HepG2 (cell line): ENCODE results near the gene NCS1. TPM values are rescaled to one million over a fixed set of nuclear protein-coding genes. Genes with fewer than 3 reads are reported as not detected.
"Not testable (repeated sequence)": the region's sequence is repeated elsewhere in the genome, so short reads cannot be mapped to it uniquely, and the experiment has no call there.

ENCODE experiments used
- ATAC-seq: fragments of 200-7000 bp; cut with Tn5 transposase; 3 replicates; pipeline ENCODE4 v1.9.1; 2020; ENCODE audit warnings: mild to moderate bottlenecking, moderate library complexity
- BruUV-seq: library from RNA; stranded (reverse); fragments of 400-500 nt; replicated peaks from 2 replicates; lab custom pipeline; 2021; lab: Mats Ljungman, UMichigan
- CTCF ChIA-PET: fragments of 300-600 bp; formaldehyde crosslinking; extraction: SDS; loops from one replicate; lab custom pipeline; 2021; ENCODE audit warnings: low total read pairs, inconsistent platforms, low intra/inter-chr PET ratio; lab: Yijun Ruan, JAX
- POLR2A ChIA-PET: fragments of 350-600 bp; sonication (Branson Sonifier 250); formaldehyde crosslinking; loops from one replicate; lab custom pipeline; 2020; ENCODE audit warnings: antibody characterized with exemption, inconsistent platforms; lab: Yijun Ruan, JAX
- DNase-seq: peaks from one replicate; pipeline ENCODE4 v3.0.0-alpha.2; 2015; ENCODE audit warnings: low spot score
- FAIRE-seq: peaks from 3 replicates; lab custom pipeline; 2011; peaks lifted over from hg19 to GRCh38; lab: Jason Lieb, UNC
- H2AFZ ChIP-seq: one replicate; pipeline ENCODE4 v1.6.1; 2011; ENCODE audit warnings: low read length, inconsistent platforms
- H3K27ac ChIP-seq: fragments of 300-600 bp; 3 replicates; pipeline ENCODE4 v1.8.0; 2011; ENCODE audit warnings: mixed run types, mild to moderate bottlenecking, mixed read lengths, low read length, inconsistent platforms; ENCODE audit not compliant: insufficient read depth; ENCODE audit errors: extremely low read length
- H3K27me3 ChIP-seq, 2 experiments: fragments of 200-600 bp in 1 of 2; 2 replicates in 1 of 2; 3 replicates in 1 of 2; pipeline versions ENCODE4 v1.6.0 to v1.8.0; 2011; ENCODE audit warnings: low read length in 2 of 2, mild to moderate bottlenecking in 2 of 2, moderate library complexity in 2 of 2, inconsistent platforms in 1 of 2; ENCODE audit not compliant: insufficient read depth in 2 of 2, control insufficient read depth in 1 of 2
- H3K36me3 ChIP-seq, 2 experiments: fragments of 200-600 bp in 1 of 2; replicated peaks in 1 of 2; 2 replicates in 1 of 2; 3 replicates in 1 of 2; pipeline versions ENCODE4 v1.5.1 to v1.8.0; 2011; ENCODE audit warnings: low read length in 2 of 2, inconsistent platforms in 1 of 2; ENCODE audit not compliant: insufficient read depth in 2 of 2, control insufficient read depth in 1 of 2
- H3K4me1 ChIP-seq: 2 replicates; pipeline ENCODE4 v1.5.1; 2012; ENCODE audit warnings: low read length, inconsistent platforms; ENCODE audit not compliant: insufficient read depth
- H3K4me2 ChIP-seq: 2 replicates; pipeline ENCODE4 v1.6.0; 2011; ENCODE audit warnings: low read depth, low read length, inconsistent platforms
- H3K4me3 ChIP-seq, 3 experiments: fragments of 200-600 bp in 1 of 3; sonication (generic), shearing (Covaris generic) in 1 of 3; replicated peaks in 1 of 3; 2 replicates each; pipeline ENCODE4 v1.5.1; 2011 to 2016; ENCODE audit warnings: low read length in 3 of 3, inconsistent platforms in 2 of 3, low read depth in 2 of 3, mild to moderate bottlenecking in 2 of 3, control low read depth in 1 of 3, mixed read lengths in 1 of 3; ENCODE audit not compliant: insufficient read depth in 1 of 3
- H3K79me2 ChIP-seq: one replicate; pipeline ENCODE4 v1.6.1; 2011; ENCODE audit warnings: low read length, inconsistent platforms; ENCODE audit not compliant: insufficient read depth
- H3K9ac ChIP-seq: 2 replicates; pipeline ENCODE4 v1.6.0; 2011; ENCODE audit warnings: mild to moderate bottlenecking, low read depth, low read length, inconsistent platforms; ENCODE audit not compliant: insufficient read depth
- H3K9me3 ChIP-seq: 2 replicates; pipeline ENCODE4 v1.5.1; 2012; ENCODE audit warnings: mild to moderate bottlenecking, low read length
- H4K20me1 ChIP-seq: 2 replicates; pipeline ENCODE4 v1.6.0; 2011; ENCODE audit warnings: inconsistent platforms, mild to moderate bottlenecking, low read length, moderate library complexity; ENCODE audit not compliant: insufficient read depth
- EP300 ChIP-seq, 3 experiments: sonication (generic) in 1 of 3; formaldehyde crosslinking in 1 of 3; IDR thresholded peaks; 2 replicates each; pipeline versions ENCODE4 v1.5.1 to v1.6.1; 2011 to 2020; ENCODE audit warnings: low read depth in 2 of 3, low read length in 2 of 3, borderline replicate concordance in 1 of 3, improper control_type of control experiment in 1 of 3, mild to moderate bottlenecking in 1 of 3, missing genetic modification reagents in 1 of 3, moderate library complexity in 1 of 3
- HOXA5 ChIP-seq: sonication (generic); formaldehyde crosslinking; IDR thresholded peaks from 2 replicates; pipeline ENCODE4 v1.4.0; 2020; ENCODE audit warnings: missing genetic modification reagents
- RBAK ChIP-seq: sonication (generic); formaldehyde crosslinking; IDR thresholded peaks from 2 replicates; pipeline ENCODE4 v1.5.1; 2020; ENCODE audit warnings: mild to moderate bottlenecking, missing genetic modification reagents
- ZNF274 ChIP-seq: sonication (generic); formaldehyde crosslinking; IDR thresholded peaks from 2 replicates; pipeline ENCODE4 v1.5.1; 2020; ENCODE audit warnings: mild to moderate bottlenecking, missing genetic modification reagents
- ZNF280D ChIP-seq: sonication (generic); formaldehyde crosslinking; IDR thresholded peaks from 2 replicates; pipeline ENCODE4 v1.5.1; 2020; ENCODE audit warnings: mild to moderate bottlenecking, missing genetic modification reagents
- ZNF883 ChIP-seq: sonication (generic); formaldehyde crosslinking; IDR thresholded peaks from 2 replicates; pipeline ENCODE4 v1.5.1; 2020; ENCODE audit warnings: mild to moderate bottlenecking, missing genetic modification reagents; ENCODE audit errors: not compliant biosample characterization
- WGBS: methylation state at CpG from one replicate; pipeline ENCODE4 v1.1.6; 2017; ENCODE audit warnings: low lambda C conversion rate; 5-methylcytosine and 5-hydroxymethylcytosine counted together
- in situ Hi-C: cut with HindIII; loops from 2 replicates; pipeline ENCODE4 v1.10.0; 2017; ENCODE audit warnings: low pct_unique_long_range_greater_than_20kb; ENCODE audit not compliant: extremely low pct_ligation_motif_present
- intact Hi-C: fragments of 100-400 bp; cut with micrococcal nuclease; formaldehyde crosslinking; loops from one replicate; pipeline ENCODE4 v1.10.0; 2022; ENCODE audit not compliant: unreplicated experiment
- polyA plus RNA-seq, 8 experiments: library from polyadenylated mRNA; depleted of rRNA in 3 of 8; stranded (reverse) in 7 of 8; unstranded in 1 of 8; fragments of >200 nt; fragmentation: Illumina TruSeq in 4 of 8; extraction: Trizol in 4 of 8; gene quantifications; 2 replicates each; pipeline versions ENCODE4 v1.2.1 to v1.2.3, GENCODE V29; 2011 to 2016; ENCODE audit warnings: low read depth in 4 of 8, missing spikeins in 1 of 8, mixed read lengths in 1 of 8; ENCODE audit not compliant: insufficient read depth in 1 of 8
- total RNA-seq, 5 experiments: library from RNA; depleted of rRNA; stranded (reverse); fragments of >200 nt; fragmentation: Illumina TruSeq; extraction: Trizol; gene quantifications; 2 replicates each; pipeline ENCODE4 v1.2.3, GENCODE V29; 2016; ENCODE audit warnings: low read depth in 1 of 5
- TF ChIP-seq, protein P1 (sequence below): sonication (generic); formaldehyde crosslinking; IDR thresholded peaks from 2 replicates; pipeline ENCODE4 v1.4.0; 2020; ENCODE audit warnings: mild to moderate bottlenecking, missing genetic modification reagents

Gene NCS1
- total and polyA plus RNA-seq, 2 of the 13 experiments (the other 11 are each of a cell fraction or from before 2014, with no cell fraction given) = 4.7 to 6.1 TPM

GRCh38 chr9:130256644-130257043, 84.4 kb downstream of the NCS1 start (continued):
- TF ChIP-seq ZNF280D (no peak), ZNF883 (no peak), ZNF274 (CRISPR knock-in tag) (no peak), EP300 (IDR thresholded peaks at IDR 0.05; ENCODE audit: low read depth in 2 of 2, low read length in 2 of 2) (no peak), EP300 (CRISPR knock-in tag; IDR thresholded peaks at IDR 0.05; ENCODE audit: borderline replicate concordance) (no peak), RBAK (CRISPR knock-in tag) (no peak), HOXA5 (no peak)
- TF ChIP-seq, protein P1, sequence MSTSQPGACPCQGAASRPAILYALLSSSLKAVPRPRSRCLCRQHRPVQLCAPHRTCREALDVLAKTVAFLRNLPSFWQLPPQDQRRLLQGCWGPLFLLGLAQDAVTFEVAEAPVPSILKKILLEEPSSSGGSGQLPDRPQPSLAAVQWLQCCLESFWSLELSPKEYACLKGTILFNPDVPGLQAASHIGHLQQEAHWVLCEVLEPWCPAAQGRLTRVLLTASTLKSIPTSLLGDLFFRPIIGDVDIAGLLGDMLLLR = no peak

DNA sequence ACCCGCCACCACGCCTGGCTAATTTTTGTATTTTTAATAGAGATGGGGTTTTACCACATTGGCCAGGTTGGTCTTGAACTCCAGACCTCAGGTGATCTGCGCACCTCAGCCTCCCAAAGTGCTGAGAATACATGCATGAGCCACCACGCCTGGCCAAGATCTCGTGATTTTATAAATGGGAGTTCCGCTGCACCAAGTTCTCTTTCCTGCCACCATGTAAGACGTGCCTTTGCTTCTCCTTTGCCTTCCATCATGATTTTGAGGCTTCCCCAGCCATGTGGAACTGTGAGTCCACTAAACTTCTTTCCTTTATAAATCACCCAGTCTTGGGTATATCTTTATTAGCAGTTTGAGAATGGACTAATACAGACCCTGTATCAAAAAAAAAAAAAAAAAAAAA, 85.9 kb downstream of the NCS1 start:
- H4K20me1 ChIP-seq, ATAC-seq, H3K4me2 ChIP-seq, H3K79me2 ChIP-seq, H2AFZ ChIP-seq, in situ Hi-C loops, DNase-seq, H3K9me3 ChIP-seq, H3K4me3 ChIP-seq, H3K36me3 ChIP-seq, FAIRE-seq, H3K9ac ChIP-seq, CTCF ChIA-PET, H3K27ac ChIP-seq, intact Hi-C loops, POLR2A ChIA-PET, BruUV-seq: not testable (repeated sequence)
- H3K27me3 ChIP-seq = peaks cover 0 to 13% of the 10 kb centered on the region in 2 experiments; a peak in 3 of 5 replicates
- H3K4me1 ChIP-seq = peaks cover 21% of the 10 kb centered on the region
- WGBS = 64% methylated on average over 7 of the region's 7 CpGs
